Heart left ventricle (tissue), 16 donors: ENCODE measurements around the gene CTNND2. TPM values are rescaled to one million over a fixed set of nuclear protein-coding genes. Genes with fewer than 3 reads are reported as not detected.

Experiments
- ATAC-seq, 4 donors: fragments of 200-7000 bp; cut with Tn5 transposase; one replicate each; pipeline ENCODE4 v1.9.1; 2020 to 2022; ENCODE audit warnings: moderate library complexity in 4 of 4, mild to moderate bottlenecking in 3 of 4, moderate number of reproducible peaks in 1 of 4
- DNase-seq, 5 donors: peaks; one replicate each; pipeline ENCODE4 v3.0.0-alpha.2; 2020
- H3K27ac ChIP-seq, 12 donors: fragments of 200-600 bp; sonication (generic) in 4 of 12; one replicate each; pipeline versions ENCODE4 v1.5.0 to v1.8.0; 2016 to 2022; ENCODE audit warnings: mild to moderate bottlenecking in 2 of 12
- H3K27me3 ChIP-seq, 9 donors: fragments of 200-600 bp; sonication (generic) in 2 of 9; one replicate each; pipeline versions ENCODE4 v1.5.1 to v1.8.0; 2016 to 2022; ENCODE audit warnings: mild to moderate bottlenecking in 3 of 9
- H3K36me3 ChIP-seq, 9 donors: fragments of 200-600 bp; sonication (generic) in 2 of 9; one replicate each; pipeline versions ENCODE4 v1.5.0 to v1.8.0; 2018 to 2022; ENCODE audit warnings: mild to moderate bottlenecking in 2 of 9
- H3K4me1 ChIP-seq, 12 donors: fragments of 200-600 bp; sonication (generic) in 4 of 12; one replicate each; pipeline versions ENCODE4 v1.5.0 to v1.8.0; 2016 to 2022; ENCODE audit warnings: mild to moderate bottlenecking in 3 of 12
- H3K4me3 ChIP-seq, 12 donors: fragments of 200-600 bp; sonication (generic) in 4 of 12; one replicate each; pipeline versions ENCODE4 v1.5.0 to v1.8.0; 2017 to 2022; ENCODE audit warnings: mild to moderate bottlenecking in 9 of 12, moderate library complexity in 4 of 12
- H3K9me3 ChIP-seq, 12 donors: fragments of 200-600 bp; sonication (generic) in 4 of 12; one replicate each; pipeline versions ENCODE4 v1.5.0 to v1.8.0; 2016 to 2022; ENCODE audit warnings: mild to moderate bottlenecking in 1 of 12
- POLR2A ChIP-seq, 2 donors: fragments of 450-650 bp; IDR thresholded peaks; one replicate each; pipeline ENCODE4 v1.6.1; 2017; ENCODE audit warnings: antibody characterized with exemption in 2 of 2, mild to moderate bottlenecking in 2 of 2, moderate library complexity in 2 of 2
- WGBS, 4 donors: extraction: QIAGEN DNeasy Blood & Tissue Kit in 2 of 4; methylation state at CpG; one replicate each; pipeline versions ENCODE4 v1.1.5 to v1.1.7; 2013 to 2018; 5-methylcytosine and 5-hydroxymethylcytosine counted together
- intact Hi-C, 10 donors: fragments of 100-400 bp; cut with DNase I; formaldehyde crosslinking; loops; one replicate each; pipeline versions ENCODE4 v1.11.1 to v1.14.2; 2022
- polyA plus RNA-seq, 2 donors: library from polyadenylated mRNA; stranded (reverse); fragments of 200-250 nt; gene quantifications; one replicate each; pipeline ENCODE4 v1.2.3, GENCODE V29; 2013
- total RNA-seq, 9 donors: library from RNA; depleted of rRNA in 2 of 9; stranded (reverse); fragments of >200 nt in 2 of 9; fragmentation: NEBNext Ultra II Directional in 3 of 9; extraction: Animal tissue kit (Norgen Biotek cat#: 25700) in 3 of 9; gene quantifications; one replicate each; pipeline versions ENCODE4 v1.1.0 to v1.2.4, GENCODE V29; 2016 to 2023
- TF ChIP-seq, protein P1 (sequence below), 12 donors: fragments of 200-600 bp; sonication (generic) in 4 of 12; IDR thresholded peaks; one replicate each; pipeline versions ENCODE4 v1.5.0 to v1.8.0; 2018 to 2022; ENCODE audit warnings: antibody characterized with exemption in 12 of 12, mild to moderate bottlenecking in 5 of 12
- donor health status: ischemic (EF 13 %, LVEDD 7.1; RV severe dilation, severe dysfunction).
- donor health status: healthy with polysubstance abuse.
- donor health status: DM: no; HTN: yes; CAD: no.
- donor health status: DM: no; HTN: no; CAD: no.
- donor health status: ischemic (EF 25% LVEDD 6.9; RV normal size, moderate dysfunction).
- donor health status: ischemic (EF 25% LVEDD 5.7; RV mildly dilated, moderate dysfunction).
- donor health status: healthy.
- donor health status: DM: yes; HTN: yes; CAD: no.
- donor health status: ischemic (EF 35%, LVEDD 5.7; RV mildly dilated, moderate dysfunction).
- donor health status: nonischemic (EF 11% LVEDD 7.7; RV severe dilation, severe dysfunction).
- donor health status: DM: yes; HTN: yes; CAD: no.
- donor health status: PGD.
- donor health status: ischemic (EF 29% LVEDD 5.4; RV normal size, mild dysfunction).
- donor health status: nonischemic (EF 23%, LVEDD 6.1; RV moderate dilation, normal function).

Gene CTNND2
- total and polyA plus RNA-seq, 11 donors, result 4.0 to 36.8 (median 20.2) TPM

DNA sequence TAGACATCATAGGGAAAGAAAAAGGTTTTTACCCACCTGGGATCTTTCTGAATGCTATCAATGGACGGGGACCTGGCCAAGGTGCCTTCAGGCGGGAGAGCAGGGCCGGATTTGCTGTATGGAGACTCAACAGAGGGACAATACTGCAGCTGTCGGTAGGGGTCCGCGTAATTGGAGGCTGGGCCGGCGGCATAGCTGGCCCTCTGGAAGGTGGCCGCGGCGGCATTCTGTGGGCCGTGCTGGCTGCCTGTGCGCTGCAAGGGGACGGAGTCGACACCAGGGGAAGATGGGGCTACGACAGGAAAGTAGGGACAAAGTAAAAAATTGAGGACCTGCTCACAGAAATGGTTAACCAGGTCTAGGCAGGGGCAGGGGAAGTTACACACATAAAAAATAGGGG lies 557.9 kb downstream of the CTNND2 start:
- Histone ChIP-seq H3K36me3 (no peaks in the 10 kb centered on the region), H3K9me3 (no peaks in the 10 kb centered on the region), H3K4me3 (no peak overlapping the region), H3K4me1 (no peaks in the 10 kb centered on the region), H3K27me3 (no peaks in the 10 kb centered on the region), H3K27ac (no peak overlapping the region)
- WGBS, 4 donors, result 62 to 88% (median 75%) methylated on average over 15 to 16 of the region's 16 CpGs
- no peak for ATAC-seq
- no peak for DNase-seq
- intact Hi-C loops, result no loop called here
- TF ChIP-seq, protein P1, sequence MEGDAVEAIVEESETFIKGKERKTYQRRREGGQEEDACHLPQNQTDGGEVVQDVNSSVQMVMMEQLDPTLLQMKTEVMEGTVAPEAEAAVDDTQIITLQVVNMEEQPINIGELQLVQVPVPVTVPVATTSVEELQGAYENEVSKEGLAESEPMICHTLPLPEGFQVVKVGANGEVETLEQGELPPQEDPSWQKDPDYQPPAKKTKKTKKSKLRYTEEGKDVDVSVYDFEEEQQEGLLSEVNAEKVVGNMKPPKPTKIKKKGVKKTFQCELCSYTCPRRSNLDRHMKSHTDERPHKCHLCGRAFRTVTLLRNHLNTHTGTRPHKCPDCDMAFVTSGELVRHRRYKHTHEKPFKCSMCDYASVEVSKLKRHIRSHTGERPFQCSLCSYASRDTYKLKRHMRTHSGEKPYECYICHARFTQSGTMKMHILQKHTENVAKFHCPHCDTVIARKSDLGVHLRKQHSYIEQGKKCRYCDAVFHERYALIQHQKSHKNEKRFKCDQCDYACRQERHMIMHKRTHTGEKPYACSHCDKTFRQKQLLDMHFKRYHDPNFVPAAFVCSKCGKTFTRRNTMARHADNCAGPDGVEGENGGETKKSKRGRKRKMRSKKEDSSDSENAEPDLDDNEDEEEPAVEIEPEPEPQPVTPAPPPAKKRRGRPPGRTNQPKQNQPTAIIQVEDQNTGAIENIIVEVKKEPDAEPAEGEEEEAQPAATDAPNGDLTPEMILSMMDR (IDR thresholded peaks at IDR 0.05), result no peak
- no peak for TF ChIP-seq POLR2A (IDR thresholded peaks at IDR 0.05)

DNA sequence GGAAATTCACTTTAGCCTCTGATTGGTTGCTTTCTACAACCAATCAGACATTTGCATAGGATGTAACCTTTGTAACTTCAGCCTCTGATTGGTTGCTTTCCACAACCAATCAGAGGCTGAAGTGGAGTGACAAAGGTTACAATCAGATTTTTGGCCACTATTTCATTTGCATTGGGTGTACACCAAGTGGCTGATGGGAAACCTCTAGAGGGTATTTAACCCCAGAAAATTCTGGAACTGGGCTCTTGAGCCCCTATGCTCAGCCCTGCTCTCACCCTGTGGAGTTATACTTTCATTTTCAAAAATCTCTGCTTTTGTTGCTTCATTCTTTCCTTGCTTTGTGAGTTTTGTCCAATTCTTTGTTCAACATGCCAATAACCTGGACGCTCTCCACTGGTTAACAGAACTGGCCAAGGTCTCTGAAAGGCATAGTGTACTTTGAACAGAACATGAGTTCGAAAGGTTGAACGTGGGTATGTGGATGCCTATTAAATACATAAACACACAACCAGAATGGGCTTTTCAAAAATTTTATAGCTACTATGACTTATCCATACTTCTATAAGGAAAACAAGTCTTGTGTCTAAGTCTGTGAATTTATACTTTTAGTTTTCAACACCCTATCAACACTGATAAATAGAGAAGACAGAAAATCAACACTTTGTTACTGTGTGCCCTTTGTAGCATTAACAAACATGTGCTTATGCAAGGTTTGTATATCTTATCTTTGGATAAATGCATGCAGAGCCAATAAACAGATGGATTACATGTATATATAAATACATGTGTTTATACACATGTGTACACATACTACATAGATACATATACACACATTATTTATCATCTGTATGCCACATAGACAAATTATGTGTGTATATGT lies 568.1 kb downstream of the CTNND2 start:
- Histone ChIP-seq H3K36me3 (no peaks in the 10 kb centered on the region), H3K27ac (no peak overlapping the region), H3K27me3 (no peaks in the 10 kb centered on the region), H3K4me1 (no peaks in the 10 kb centered on the region), H3K9me3 (no peaks in the 10 kb centered on the region), H3K4me3 (no peak overlapping the region)
- intact Hi-C loops, result no loop called here
- WGBS, 4 donors, result 86 to 91% (median 87%) methylated on average over 3 of the region's 3 CpGs
- ATAC-seq (no peak), DNase-seq (no peak)
- TF ChIP-seq, protein P1 (IDR thresholded peaks at IDR 0.05), result no peak
- TF ChIP-seq POLR2A (IDR thresholded peaks at IDR 0.05), result no peak

DNA sequence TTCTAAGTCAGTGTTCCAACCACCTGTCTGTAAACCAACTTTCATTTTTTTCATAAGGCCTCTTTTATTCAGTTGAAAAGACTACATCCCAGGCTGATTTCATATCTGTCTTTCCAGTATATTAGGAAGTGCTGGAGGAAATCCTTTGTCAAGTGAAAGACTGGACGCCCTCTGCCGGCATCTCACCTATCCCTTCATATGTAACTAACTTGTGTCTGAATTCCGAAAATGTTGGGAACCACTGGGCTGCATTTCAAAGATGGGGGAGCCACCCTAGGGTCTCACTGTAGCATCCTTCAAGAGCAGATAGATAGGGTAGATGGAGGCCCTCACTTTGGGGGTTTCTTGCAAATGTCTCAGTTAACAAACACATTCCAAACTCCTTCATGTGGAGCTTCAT lies 569.8 kb downstream of the CTNND2 start:
- no peaks in the 10 kb centered on the region for H3K4me1 ChIP-seq

DNA sequence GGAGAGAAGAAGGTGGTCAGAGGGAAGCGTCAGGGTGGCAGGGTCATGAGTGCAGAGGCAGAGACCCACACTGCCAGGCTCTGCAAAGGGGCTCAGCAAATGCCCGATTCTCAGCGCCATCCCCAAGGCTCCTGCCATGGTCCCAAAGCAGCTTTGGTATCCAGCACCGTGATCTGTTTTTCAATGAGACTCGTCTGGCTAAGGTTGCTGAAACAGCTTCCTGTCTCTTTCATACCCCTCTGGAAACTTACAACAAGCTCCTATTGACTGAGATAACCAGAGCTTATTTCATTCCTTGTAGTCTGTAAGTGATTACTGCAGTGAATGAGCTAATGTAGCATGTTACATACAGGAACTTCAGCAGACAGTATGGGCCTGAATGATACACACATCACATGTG lies 574.6 kb downstream of the CTNND2 start:
- no peaks in the 10 kb centered on the region for H3K27me3 ChIP-seq
- ATAC-seq, result no peak
- WGBS, 4 donors, result 59 to 71% (median 63%) methylated on average over 5 of the region's 5 CpGs
- H3K4me3 ChIP-seq, result no peak overlapping the region
- DNase-seq, result no peak
- no peak overlapping the region for H3K27ac ChIP-seq
- H3K36me3 ChIP-seq, result no peaks in the 10 kb centered on the region
- TF ChIP-seq, protein P1 (IDR thresholded peaks at IDR 0.05), result no peak
- TF ChIP-seq POLR2A (IDR thresholded peaks at IDR 0.05), result no peak
- peaks cover 0 to 5% (median 0%) of the 10 kb centered on the region in 12 donors for H3K4me1 ChIP-seq
- no peaks in the 10 kb centered on the region for H3K9me3 ChIP-seq
- intact Hi-C loops, result no loop called here

More for the DNA sequence above, 569.8 kb downstream of the CTNND2 start:
- TF ChIP-seq, protein P1 (IDR thresholded peaks at IDR 0.05), result no peak
- TF ChIP-seq POLR2A (IDR thresholded peaks at IDR 0.05), result no peak
- DNase-seq (no peak), ATAC-seq (no peak)
- WGBS, 4 donors, result 67 to 92% (median 82%) methylated on average over 3 of the region's 3 CpGs
- no peak overlapping the region for H3K27ac ChIP-seq
- intact Hi-C loops, result no loop called here
- no peaks in the 10 kb centered on the region for H3K27me3 ChIP-seq
- no peak overlapping the region for H3K4me3 ChIP-seq
- H3K36me3 ChIP-seq, result no peaks in the 10 kb centered on the region
- no peaks in the 10 kb centered on the region for H3K9me3 ChIP-seq
